HG03097 (cell line): Measurements from ENCODE around the gene FADS2.

Experiments
- ATAC-seq: cut with Tn5 transposase; IDR thresholded peaks from one replicate; pipeline ENCODE4 v1.9.1; 2021; ENCODE audit not compliant: unreplicated experiment, low FRiP score

FADS2 gene

DNA sequence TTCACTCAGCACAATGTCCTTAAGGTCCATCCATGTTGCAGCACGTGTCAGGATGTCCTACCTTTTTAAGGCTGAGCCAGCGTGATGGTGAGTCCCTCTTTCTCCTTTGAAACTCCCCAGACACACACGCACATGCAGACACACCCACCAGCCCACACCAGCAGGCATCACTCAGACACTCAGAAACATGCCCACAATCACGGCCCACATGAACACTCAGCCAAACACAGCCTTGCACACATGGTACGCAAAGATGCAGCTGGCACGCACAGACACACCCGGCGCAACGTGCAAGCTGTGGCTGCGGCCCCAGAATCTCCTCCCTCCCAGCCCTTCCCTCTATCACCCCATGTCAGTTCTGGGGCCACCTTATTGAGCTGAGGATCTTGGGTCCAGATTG lies 55.2 kb downstream of the FADS2 start:
- no peak for ATAC-seq

DNA sequence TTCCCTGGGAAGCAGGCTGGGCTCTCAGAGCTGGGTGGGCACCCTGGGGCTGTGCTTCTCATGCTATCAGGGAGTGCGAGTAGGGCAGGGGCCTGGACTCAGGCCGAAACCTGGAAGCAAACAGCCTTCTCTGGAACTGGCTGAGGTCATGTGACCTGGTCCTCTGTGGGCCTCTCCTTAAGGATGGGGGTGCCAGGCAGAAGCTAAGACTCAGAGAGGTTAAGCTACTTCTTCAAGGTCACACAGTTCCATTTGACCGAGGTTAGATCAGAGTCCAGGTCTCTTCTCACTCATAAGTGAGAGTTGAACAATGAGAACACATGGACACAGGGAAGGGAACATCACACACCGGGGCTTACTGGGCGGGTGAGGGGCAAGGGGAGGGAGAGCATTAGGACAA lies 55.8 kb downstream of the FADS2 start:
- ATAC-seq: no peak

DNA sequence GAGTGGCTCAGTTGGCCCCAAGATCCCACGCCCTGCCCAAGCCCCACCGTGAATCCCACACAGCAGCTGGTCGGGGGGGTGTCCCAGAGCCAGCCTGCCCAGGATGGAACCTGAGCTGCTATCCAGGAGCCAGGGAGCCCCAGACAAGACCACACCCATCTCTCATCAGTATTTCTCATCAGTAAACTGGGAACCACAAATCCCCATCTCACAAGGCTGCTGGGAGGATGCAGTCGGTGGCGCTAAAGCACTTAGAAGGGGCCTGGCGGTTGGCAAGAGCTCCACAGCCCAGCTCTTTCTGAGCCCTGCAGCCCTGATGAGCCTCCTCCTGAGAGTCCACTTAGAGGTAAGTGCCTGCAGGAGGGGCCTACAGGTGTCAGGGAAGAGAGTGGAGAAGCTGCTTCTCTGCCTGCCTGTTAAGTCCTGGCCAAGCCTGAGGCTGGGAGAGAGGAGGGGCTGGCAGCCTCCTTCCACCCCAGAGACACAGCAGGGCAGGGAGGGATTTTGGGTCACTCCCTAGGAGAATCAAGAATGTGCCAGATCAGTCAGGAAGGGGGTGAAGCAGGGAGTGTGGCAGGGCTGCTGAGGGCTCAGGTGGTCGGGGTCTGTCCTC lies 57.2 kb downstream of the FADS2 start:
- no peak for ATAC-seq

DNA sequence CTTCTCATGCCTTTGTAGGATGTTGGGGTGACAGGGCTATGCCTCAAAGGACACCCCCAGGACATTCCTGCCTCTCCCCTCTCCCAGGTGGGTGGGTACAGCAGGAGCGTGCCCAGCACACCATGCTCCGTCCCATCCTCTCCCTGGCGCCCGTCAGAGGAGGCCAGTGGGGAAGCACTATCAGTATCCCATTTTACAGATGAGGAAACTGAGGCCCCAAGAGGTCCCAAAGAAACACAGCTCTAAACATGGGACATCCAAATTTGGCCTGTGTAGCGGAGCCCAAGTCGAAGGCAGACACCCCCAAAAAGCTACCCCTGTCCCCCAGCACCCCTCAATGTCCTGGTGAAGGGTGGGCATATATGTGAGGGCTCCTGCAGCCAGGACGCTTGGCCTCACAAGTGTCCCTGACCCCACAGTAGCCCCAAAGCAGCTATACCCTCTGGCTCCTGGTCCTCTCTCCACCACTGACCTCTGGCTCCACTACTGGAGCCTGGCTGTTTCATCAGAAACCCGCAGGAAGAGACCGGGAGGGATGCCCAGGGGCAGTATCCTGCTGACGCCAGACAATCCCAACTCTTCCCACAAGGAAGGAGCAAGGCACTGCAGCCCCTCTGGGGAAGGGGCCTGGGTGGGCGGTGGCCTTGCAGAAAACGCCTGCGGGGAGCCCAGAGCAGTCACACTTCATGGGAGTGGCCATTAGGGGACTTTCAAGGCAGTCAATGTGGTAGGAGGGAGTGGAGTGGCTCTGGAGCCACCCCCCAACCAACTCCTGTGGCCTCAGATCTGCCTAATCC lies 57.9 kb downstream of the FADS2 start:
- ATAC-seq: no peak

DNA sequence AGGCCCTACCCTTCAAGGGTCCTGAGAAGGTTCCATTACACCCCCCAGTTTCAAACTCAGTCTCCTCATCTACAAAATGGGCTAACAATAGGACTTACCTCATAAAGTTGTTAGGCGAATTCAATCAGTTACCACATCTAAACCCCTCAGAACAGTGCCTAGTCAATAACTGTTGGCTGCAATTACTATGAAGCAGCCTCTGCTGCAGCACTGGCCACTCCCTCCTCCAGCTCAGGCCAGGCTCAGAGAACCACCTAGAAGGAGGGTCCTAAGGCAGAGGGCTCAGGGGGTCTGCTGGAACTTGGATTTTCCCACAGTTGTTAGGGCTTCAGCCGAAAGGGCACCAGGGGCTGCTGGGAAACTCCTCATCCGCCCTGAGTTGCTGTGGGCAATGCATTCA lies 58.5 kb downstream of the FADS2 start:
- ATAC-seq: no peak

DNA sequence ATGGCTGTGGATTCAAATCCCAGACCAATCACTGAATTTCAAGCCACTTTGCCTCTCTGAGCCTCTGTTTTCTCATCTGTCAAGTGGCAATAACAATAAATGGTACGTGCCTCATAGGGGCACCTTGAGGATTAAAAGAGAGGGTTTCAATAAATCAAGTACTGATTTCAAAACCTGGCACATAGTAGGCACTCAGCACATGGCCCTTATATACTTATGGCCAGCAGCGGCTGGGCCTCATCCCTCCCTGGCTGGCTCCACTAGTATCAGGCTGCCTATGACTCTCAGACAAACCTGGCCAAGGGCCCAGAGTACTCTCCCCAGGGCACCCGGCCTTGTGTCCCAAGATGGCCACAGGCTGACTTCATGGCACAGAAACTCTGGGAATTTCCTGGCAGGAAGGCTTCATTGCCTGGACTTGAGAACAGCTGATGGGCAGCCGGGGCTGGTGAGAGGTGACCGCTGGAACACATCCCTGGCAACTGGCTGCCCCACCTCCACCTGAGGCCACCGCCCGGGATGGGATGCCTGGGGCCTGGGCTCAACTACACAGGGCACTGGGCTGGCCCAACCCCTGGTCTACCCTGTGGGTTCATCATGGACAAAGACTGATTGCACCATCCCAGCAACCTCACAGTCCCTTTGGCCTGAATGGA lies 59.9 kb downstream of the FADS2 start:
- ATAC-seq: no peak

DNA sequence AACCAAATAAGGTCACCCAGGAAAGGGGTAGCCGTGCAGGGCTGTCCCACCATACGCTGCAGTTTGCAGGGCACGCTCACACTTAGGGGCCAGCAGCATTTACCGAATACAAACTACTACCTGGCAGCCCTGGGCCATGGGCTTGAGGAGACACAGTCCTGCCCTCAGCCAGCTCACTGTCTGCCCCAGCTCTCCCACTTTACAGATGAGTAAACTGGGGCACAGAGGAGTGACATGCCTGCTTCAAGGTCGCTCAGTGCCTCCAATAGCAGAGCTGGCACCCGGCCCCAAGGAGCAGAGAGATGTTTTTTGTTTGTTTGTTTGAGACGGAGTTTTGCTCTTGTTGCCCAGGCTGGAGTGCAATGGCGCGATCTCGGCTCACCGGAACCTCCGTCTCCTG lies 60.5 kb downstream of the FADS2 start:
- ATAC-seq: no peak

DNA sequence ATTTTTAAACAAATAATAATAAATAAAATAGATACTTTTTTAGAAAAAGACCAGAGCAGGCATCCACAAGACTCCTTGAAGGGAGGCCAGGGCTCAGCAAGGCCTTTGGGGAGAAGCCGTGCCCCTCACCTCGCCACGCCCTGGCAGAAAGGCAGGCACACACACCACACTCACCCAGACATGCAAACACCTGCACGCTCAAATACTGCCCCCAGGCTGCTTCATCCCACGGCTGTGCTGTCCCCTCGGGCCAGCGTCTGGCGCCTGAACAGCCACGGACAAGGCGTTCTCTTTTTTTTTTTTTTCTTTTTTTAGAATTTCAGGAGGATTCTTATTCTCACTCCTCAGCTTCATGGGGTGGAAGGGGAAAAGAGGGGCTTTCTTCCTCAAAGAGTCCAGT lies 61.7 kb downstream of the FADS2 start:
- no peak for ATAC-seq

DNA sequence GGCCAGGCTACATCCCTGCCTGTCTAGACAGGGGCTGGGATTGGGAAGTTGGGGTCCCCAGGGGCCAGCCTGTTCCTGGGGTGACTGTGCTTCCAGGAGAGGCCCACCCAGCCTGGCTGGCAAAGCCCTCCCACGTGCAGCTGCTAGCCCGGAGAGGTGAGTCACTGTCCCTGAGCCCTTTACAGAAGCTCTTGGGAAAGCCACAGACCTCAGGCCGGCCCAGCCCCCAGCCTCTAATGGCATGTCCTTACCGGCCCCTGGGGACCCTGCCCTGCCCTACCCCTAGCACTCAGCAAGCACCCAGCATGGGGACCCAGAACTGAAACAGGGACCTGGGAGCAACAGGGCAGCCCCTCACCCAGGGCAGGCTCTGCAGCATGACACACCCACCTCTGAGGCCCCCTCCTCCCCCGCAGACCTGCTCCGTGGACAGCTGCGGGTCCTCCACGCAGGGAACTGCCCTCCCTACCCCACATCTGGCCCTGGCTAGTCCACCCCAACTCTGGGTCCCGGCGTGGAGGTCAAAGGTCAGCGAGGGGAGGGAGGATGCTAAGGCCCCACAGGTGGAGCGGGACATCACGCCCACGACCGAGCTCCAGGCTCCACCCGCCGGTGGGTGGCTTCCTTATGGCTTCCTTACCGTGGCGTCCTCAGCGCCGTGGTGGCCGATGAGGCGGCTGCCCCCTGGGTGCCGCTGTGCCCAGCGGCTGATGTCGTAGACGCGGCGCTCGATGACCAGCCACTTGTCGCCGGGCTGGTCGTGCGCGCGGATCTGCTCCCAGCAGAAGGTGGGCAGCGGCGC lies 62.6 kb downstream of the FADS2 start:
- ATAC-seq: peak; percentile 10

DNA sequence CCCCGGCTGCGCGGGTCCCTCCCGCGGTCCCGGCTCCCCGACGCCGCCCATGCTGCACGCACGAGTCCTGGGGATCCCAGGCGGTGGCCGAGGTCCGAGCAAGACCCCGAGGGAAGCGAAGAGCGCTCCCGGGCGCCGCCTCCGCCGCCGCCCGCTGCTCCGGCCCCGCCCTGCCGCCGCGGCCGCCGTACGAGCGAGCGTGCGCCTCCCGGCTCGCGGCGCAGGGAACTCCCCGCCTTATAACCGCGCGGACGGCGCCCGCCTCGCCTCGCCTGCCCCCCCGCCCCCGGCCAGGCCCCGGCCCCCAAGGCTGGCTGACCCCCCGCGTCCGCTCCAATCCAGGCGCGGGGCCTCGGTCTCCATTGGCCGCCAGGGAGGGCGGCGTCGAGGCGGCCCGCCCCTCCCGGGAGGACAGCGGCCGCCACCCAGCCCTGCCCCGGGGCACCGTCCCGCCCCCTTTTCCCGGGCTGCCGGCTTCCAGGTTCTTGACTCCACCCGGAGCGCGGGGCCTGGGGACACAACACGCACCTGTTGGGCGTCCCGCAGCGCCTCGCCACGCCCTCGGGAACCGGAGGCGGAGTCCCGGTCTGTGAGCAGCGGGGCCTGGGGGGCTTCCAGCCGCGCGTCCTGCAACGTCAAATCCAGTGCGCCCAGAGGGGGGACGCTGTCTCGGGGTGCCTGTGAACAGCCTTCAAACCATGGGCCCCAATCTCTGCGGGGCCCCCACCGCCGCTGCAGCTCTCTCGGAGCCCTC lies 63.4 kb downstream of the FADS2 start, which contains the start of gene FADS3:
Gene FADS3 (minus strand): TSS at position 215 of the 754 bp plus-strand sequence. CDS start 164 bp downstream, at position 51.
- ATAC-seq: peak; percentile 50

DNA sequence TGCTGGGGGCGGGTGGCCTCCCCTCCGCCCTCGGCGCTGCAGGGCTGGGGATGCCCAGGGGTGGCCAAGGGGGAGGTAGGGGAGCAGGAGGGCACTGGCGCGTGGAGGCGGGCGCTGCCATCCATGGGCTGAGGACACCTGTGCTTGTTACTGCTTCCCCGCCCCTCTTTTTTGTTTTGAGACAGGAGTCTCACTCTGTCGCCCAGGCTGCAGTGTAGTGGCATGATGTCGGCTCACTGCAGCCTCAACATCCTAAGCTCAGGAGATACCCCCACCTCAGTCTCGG lies 63.9 kb downstream of the FADS2 start:
- no peak for ATAC-seq

DNA sequence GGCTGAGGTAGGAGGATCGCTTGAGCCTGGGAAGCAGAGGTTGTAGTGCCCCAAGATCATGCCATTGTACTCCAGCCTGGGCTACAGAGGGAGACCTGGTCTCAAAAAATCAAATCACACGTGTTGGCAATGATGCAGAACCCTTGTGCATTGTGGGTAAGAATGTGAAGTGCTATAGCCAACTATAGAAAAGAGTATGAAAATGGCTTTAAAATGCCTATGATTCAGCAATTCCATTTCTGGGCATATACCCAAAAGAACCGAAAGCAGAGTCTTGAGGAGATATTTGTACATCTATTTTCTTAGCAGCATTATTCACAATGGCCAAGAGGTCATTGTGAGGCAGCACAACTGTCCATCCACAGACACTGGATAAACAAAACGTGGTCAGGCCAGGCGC lies 65.9 kb downstream of the FADS2 start:
- no peak for ATAC-seq

DNA sequence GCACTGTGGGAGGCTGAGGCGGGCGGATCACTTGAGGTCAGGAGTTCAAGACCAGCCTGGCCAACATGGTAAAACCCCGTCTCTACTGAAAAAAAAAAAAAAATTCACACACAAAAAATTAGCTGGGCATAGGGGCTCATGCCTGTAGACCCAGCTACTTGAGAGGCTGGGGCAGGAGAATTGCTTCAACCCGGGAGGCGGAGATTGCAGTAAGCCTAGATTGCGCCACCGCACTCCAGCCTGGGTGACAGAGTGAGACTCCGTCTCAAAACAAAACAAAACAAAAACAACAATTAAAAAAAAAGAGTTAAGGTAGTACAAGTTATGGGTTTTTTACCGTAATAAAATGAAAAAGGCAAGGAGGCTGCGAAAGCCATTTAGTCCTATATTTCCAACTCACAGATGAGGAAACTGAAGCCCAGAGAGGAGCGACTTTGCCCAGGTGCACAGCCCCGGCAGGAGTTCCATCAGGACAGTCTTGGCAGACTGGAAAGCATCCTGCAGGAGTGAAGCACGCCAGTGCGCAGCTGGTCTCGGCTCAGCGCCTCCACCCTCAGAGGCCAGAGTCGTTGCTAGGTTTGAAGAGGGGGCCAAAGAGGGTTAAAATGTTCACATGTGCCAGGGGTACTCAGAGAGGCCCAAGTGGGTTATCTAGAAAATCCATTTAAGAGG lies 67.1 kb downstream of the FADS2 start:
- no peak for ATAC-seq

DNA sequence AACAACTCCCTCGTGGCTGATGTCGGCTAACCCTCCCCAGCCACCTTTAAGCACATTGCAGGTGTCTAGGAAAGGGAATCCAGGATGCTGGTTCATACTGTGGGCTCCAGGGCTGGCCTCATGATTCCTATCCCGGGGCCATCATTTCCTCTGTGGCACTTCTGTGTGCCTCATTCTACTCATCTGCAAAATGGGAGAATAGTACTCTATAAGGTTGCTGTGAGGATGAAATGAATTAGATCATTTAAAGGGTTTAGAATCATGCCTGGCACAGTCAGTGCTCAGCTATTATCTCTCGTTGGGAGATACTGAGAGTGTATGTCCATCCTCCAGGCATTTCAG lies 67.6 kb downstream of the FADS2 start:
- ATAC-seq: no peak

DNA sequence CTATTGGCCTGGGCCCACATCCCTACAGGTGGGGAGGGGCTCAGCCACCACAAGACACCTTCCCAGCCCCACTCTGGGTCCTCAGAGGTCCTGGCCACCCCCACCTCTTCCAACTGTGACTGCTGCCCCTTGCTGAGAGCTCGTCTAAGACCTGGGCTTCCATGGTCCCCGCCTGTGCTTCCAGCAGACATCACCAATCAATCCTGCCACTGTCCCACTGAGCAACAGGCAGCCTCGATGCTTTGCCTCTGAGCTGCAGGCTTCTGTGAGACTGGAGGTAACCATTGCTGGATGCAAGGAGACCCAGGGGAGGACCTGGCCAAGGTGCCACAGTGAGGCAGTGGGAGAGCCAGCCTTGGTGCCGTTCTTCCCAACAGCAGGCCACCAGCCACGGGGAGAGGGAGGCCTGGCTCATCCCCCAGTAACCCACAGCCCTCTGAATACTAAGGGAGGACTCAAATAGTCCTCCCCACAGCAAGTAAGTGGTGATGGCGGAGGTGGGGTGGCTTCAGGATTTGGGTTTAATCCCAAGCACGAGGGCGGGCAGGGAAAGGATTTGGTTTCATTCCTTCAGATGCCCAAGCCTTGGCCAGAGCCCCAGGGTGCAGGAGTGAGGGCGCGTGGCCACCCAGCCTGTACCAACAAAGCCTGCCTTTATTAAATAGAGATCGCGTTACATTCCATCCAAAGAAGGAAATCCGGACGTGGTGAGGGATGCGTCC lies 68.7 kb downstream of the FADS2 start:
- ATAC-seq: no peak

DNA sequence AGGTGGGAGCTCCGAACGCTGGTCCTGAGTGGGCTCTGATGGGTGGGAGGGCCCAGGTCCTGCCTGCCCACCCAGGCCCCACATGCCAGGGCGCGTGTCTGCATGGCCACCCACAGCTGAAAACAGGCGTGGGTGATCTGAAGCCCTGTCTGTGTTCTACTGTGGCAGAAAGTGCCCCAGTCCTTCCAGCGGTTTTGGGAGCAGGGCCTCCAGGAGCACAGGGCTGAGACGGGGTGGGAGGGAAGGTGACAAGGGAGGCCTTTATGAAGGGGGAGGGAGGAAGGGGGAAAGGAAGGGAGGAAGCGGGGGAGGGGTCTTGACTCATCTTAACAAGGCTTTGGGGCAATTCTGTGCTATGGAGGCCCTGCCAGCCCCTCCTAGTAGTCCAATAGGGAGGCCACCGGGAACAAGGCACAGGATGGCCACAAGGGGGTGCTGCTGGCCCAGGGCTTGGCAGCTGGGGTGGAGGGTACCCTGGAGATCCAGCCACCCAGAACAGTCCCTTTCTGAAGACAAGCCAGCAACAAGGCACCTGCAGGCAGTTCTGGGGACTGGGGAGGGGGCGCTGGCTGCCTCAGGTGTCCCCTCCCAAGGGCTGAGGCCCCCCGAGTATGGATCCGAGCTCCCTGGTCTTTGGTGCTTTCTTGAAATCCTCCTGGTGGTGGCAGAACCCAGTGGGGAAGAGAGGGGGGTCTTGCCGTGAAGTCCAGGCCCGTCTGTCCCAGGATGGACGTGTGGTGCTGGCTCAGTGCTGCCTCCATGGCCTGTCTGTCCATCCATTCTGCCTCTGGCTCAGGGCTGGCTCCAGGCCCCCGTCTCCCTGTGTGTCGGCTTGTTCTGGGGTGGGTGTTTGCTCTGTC lies 69.5 kb downstream of the FADS2 start:
- ATAC-seq: no peak

DNA sequence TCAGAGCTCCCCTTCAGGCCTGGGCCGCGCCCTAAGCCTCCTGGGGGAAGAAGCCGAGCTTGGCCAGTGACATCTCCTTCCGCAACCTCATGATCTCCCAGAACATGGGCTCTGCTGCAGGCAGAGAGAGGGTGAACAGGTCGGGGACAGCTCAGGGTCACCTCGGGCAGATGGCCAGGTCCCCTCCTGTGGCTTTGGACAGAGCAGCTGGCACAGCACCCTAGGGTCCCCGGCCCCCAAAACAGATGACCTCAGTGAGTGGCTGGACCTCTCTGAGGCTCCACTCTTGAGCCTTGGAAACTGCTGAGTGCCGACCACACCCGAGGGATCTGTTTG lies 70.1 kb downstream of the FADS2 start:
- ATAC-seq: no peak

DNA sequence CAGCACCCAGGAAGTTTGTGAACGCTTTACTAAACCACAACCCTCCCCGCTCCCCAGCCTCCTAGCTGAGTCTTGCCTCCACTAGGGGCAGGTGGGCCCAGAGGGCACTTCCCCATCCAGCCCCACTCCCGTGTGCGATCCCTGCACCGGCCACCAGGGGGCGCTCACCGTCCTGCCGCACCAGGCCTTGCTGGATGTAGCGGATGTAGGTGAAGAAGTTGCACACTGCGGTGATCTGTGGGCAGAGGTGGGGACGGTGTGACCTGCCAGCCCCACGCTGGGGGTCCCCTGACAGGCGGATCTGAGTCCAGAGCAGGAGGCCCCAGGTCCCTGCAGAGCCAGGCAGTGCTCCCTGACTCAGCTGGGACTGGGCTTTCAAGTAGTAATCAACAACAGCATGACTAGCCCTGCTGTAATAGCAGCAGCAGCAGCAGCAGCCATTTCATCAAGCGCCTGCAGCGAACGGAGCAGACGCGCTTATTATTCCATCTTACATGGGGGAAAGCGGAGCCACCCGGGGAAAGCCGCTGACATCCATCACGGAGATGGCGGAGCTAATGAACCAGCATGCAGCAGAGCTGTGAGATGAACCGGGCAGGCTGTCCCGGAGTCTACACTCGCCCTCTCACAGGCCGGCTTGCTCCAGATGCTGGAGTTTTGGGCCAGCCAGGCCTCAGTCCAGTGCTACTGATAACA lies 71.2 kb downstream of the FADS2 start:
- ATAC-seq: no peak
